ENCODE results near the gene STAP1.
A peak's percentile ranks its signal among the peaks of the same experiment; 100 is the strongest.
"Not testable (repeated sequence)": the region's sequence is repeated elsewhere in the genome, so short reads cannot be mapped to it uniquely, and the experiment has no call there.

The STAP1 gene

GRCh38 chr4:67535280-67535840 lies 23.2 kb upstream of the STAP1 start:
- peaks cover 20 to 51% of the 10 kb centered on the region in 2 donors for H3K36me3 ChIP-seq (ENCODE audit: control insufficient read depth in 1 of 2, insufficient read depth in 2 of 2, low read length in 2 of 2)

DNA sequence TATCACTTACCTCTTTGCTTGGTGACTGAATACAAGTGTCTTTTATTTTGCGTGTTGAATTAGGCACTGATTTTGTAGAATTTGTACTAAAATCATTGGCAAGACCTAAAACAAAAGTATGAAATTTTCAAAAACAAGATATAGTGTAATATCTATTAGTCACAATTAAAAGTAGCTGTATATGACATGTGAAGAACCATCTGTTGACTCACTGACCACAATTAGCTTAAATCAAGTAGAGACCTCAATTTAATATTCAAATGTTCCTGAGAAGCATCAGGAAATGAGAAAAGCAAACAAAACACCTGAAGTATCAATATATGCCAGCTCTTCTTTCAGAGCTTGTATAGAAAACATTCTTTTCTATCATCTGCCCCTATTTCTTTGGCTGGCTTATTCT lies 18.7 kb upstream of the STAP1 start:
- H3K9ac ChIP-seq (ENCODE audit: low read depth in 1 of 2, low read length in 2 of 2), result no peak overlapping the region
- no peaks in the 10 kb centered on the region for H3K9me3 ChIP-seq (ENCODE audit: control insufficient read depth in 1 of 2, low read length in 2 of 2)
- no peak overlapping the region for H3K4me3 ChIP-seq (ENCODE audit: low read depth in 1 of 2, low read length in 2 of 2)
- peaks cover 6 to 20% of the 10 kb centered on the region in 2 donors for H3K4me1 ChIP-seq (ENCODE audit: control insufficient read depth in 1 of 2, insufficient read depth in 2 of 2, low read length in 2 of 2)
- H3K36me3 ChIP-seq (ENCODE audit: control insufficient read depth in 1 of 2, insufficient read depth in 2 of 2, low read length in 2 of 2), result peaks cover 8 to 25% of the 10 kb centered on the region in 2 donors
- no peak overlapping the region for H3K27ac ChIP-seq (ENCODE audit: low read depth, low read length)
- H3K27me3 ChIP-seq (ENCODE audit: control insufficient read depth in 1 of 2, insufficient read depth in 2 of 2, low read length in 2 of 2), result no peaks in the 10 kb centered on the region

More at GRCh38 chr4:67535280-67535840, 23.2 kb upstream of the STAP1 start:
- no peaks in the 10 kb centered on the region for H3K4me1 ChIP-seq (ENCODE audit: control insufficient read depth in 1 of 2, insufficient read depth in 2 of 2, low read length in 2 of 2)
- H3K27me3 ChIP-seq (ENCODE audit: control insufficient read depth in 1 of 2, insufficient read depth in 2 of 2, low read length in 2 of 2), result no peaks in the 10 kb centered on the region
- peaks cover 0 to 5% of the 10 kb centered on the region in 2 donors for H3K9me3 ChIP-seq (ENCODE audit: control insufficient read depth in 1 of 2, low read length in 2 of 2)
- no peak overlapping the region for H3K9ac ChIP-seq (ENCODE audit: low read depth in 1 of 2, low read length in 2 of 2)
- no peak overlapping the region for H3K4me3 ChIP-seq (ENCODE audit: low read depth in 1 of 2, low read length in 2 of 2)
- no peak overlapping the region for H3K27ac ChIP-seq (ENCODE audit: low read depth, low read length)

DNA sequence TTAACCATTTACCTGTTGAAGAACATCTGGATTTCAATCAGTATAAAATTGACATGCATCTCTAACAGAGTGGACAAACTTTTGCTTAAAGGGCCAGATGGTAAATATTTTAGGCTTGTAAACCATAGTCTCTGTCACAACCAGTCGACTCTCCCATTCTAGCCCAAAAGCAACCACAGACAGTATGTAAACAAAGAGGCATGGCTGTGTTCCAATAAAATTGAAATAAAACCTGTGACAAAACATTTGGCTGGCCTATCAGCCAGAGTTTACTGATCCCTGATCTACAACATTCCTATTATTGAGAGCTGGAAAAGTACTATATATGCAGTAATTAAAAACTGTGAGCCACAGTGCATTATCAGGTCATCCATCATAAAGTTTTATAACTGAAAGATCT lies 16.5 kb upstream of the STAP1 start:
- Histone ChIP-seq H3K9me3 (ENCODE audit: control insufficient read depth in 1 of 2, low read length in 2 of 2) (no peaks in the 10 kb centered on the region), H3K27me3 (ENCODE audit: control insufficient read depth in 1 of 2, insufficient read depth in 2 of 2, low read length in 2 of 2) (no peaks in the 10 kb centered on the region), H3K27ac (ENCODE audit: low read depth, low read length) (no peak overlapping the region), H3K4me1 (ENCODE audit: control insufficient read depth in 1 of 2, insufficient read depth in 2 of 2, low read length in 2 of 2) (peaks cover 6 to 20% of the 10 kb centered on the region in 2 donors), H3K36me3 (ENCODE audit: control insufficient read depth in 1 of 2, insufficient read depth in 2 of 2, low read length in 2 of 2) (peaks cover 8 to 21% of the 10 kb centered on the region in 2 donors), H3K9ac (ENCODE audit: low read depth in 1 of 2, low read length in 2 of 2) (no peak overlapping the region), H3K4me3 (ENCODE audit: low read depth in 1 of 2, low read length in 2 of 2) (no peak overlapping the region)

GRCh38 chr4:67545199-67546003 lies 13.1 kb upstream of the STAP1 start, which contains the start of gene CENPC:
Gene CENPC, minus strand, starts transcription at chr4:67545503. Its CDS starts 148 bp downstream, at chr4:67545355.
- Histone ChIP-seq H3K36me3 (ENCODE audit: control insufficient read depth in 1 of 2, insufficient read depth in 2 of 2, low read length in 2 of 2) (peaks cover 3 to 5% of the 10 kb centered on the region in 2 donors), H3K27me3 (ENCODE audit: control insufficient read depth in 1 of 2, insufficient read depth in 2 of 2, low read length in 2 of 2) (no peaks in the 10 kb centered on the region), H3K4me1 (ENCODE audit: control insufficient read depth in 1 of 2, insufficient read depth in 2 of 2, low read length in 2 of 2) (peaks cover 6 to 20% of the 10 kb centered on the region in 2 donors), H3K4me3 (ENCODE audit: low read depth in 1 of 2, low read length in 2 of 2) (peak within 1 kb of the TSS; percentile 80 to 93), H3K9me3 (ENCODE audit: control insufficient read depth in 1 of 2, low read length in 2 of 2) (no peaks in the 10 kb centered on the region), H3K27ac (ENCODE audit: low read depth, low read length) (peak within 1 kb of the TSS; percentile 88), H3K9ac (ENCODE audit: low read depth in 1 of 2, low read length in 2 of 2) (peak within 1 kb of the TSS; percentile 81 to 92)

DNA sequence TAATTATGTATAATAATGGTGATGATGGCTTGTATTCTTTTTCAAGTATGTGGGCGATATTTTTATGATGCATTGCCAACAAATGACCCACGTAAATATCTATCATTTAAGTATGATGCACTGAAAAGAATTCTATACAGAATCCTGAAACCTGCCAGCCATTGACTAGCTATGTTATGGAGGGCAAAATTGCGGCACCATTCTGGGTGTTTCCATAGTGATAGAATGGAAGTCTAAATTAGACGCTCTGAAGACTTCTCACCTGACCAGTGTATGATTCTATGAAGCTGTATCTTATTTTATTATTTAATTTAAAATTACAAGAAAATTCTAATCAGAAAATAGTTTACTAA lies 12.5 kb upstream of the STAP1 start:
- Histone ChIP-seq H3K36me3 (ENCODE audit: control insufficient read depth in 1 of 2, insufficient read depth in 2 of 2, low read length in 2 of 2) (peaks cover 3 to 5% of the 10 kb centered on the region in 2 donors), H3K9me3 (ENCODE audit: control insufficient read depth in 1 of 2, low read length in 2 of 2) (no peaks in the 10 kb centered on the region), H3K4me3 (ENCODE audit: low read depth in 1 of 2, low read length in 2 of 2) (peak overlapping the region; percentile 80 to 93), H3K9ac (ENCODE audit: low read depth in 1 of 2, low read length in 2 of 2) (peak overlapping the region in 1 of 2 donors; percentile 53), H3K27me3 (ENCODE audit: control insufficient read depth in 1 of 2, insufficient read depth in 2 of 2, low read length in 2 of 2) (no peaks in the 10 kb centered on the region), H3K27ac (ENCODE audit: low read depth, low read length) (no peak overlapping the region), H3K4me1 (ENCODE audit: control insufficient read depth in 1 of 2, insufficient read depth in 2 of 2, low read length in 2 of 2) (peaks cover 6 to 20% of the 10 kb centered on the region in 2 donors)

- H3K4me3 ChIP-seq (ENCODE audit: low read depth in 1 of 2, low read length in 2 of 2), result no peak overlapping the region
- H3K36me3 ChIP-seq (ENCODE audit: control insufficient read depth in 1 of 2, insufficient read depth in 2 of 2, low read length in 2 of 2), result peaks cover 0 to 5% of the 10 kb centered on the region in 2 donors
- H3K9ac ChIP-seq (ENCODE audit: low read depth in 1 of 2, low read length in 2 of 2), result no peak overlapping the region
- H3K9me3 ChIP-seq (ENCODE audit: control insufficient read depth in 1 of 2, low read length in 2 of 2), result no peaks in the 10 kb centered on the region
- peaks cover 6 to 19% of the 10 kb centered on the region in 2 donors for H3K4me1 ChIP-seq (ENCODE audit: control insufficient read depth in 1 of 2, insufficient read depth in 2 of 2, low read length in 2 of 2)
- H3K27ac ChIP-seq (ENCODE audit: low read depth, low read length), result no peak overlapping the region
- H3K27me3 ChIP-seq (ENCODE audit: control insufficient read depth in 1 of 2, insufficient read depth in 2 of 2, low read length in 2 of 2), result no peaks in the 10 kb centered on the region
These were observed 11.6 kb upstream of the STAP1 start for GRCh38 chr4:67546971-67547370.

DNA sequence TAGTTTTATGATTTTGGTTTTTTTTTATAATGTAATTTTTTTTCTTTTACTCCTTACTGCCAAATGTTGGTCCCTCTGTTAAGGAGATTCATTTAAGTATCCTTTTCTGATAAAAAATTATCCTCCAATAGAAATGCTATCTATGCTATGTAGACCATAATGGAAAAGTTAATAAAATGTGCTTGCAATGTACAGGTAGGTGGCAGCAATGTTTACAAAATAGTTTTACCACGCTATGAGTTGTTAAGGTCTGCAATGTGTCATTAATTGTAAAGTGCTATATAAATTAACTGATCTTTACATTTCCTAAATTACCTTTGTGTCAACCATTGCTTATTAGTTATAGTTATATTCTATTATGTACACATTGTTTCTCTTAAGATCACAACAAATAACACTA lies 9.4 kb upstream of the STAP1 start:
- Histone ChIP-seq H3K27me3 (ENCODE audit: control insufficient read depth in 1 of 2, insufficient read depth in 2 of 2, low read length in 2 of 2) (no peaks in the 10 kb centered on the region), H3K36me3 (ENCODE audit: control insufficient read depth in 1 of 2, insufficient read depth in 2 of 2, low read length in 2 of 2) (no peaks in the 10 kb centered on the region), H3K27ac (ENCODE audit: low read depth, low read length) (no peak overlapping the region), H3K9me3 (ENCODE audit: control insufficient read depth in 1 of 2, low read length in 2 of 2) (no peaks in the 10 kb centered on the region), H3K4me1 (ENCODE audit: control insufficient read depth in 1 of 2, insufficient read depth in 2 of 2, low read length in 2 of 2) (peaks cover 0 to 2% of the 10 kb centered on the region in 2 donors), H3K4me3 (ENCODE audit: low read depth in 1 of 2, low read length in 2 of 2) (no peak overlapping the region), H3K9ac (ENCODE audit: low read depth in 1 of 2, low read length in 2 of 2) (no peak overlapping the region)

DNA sequence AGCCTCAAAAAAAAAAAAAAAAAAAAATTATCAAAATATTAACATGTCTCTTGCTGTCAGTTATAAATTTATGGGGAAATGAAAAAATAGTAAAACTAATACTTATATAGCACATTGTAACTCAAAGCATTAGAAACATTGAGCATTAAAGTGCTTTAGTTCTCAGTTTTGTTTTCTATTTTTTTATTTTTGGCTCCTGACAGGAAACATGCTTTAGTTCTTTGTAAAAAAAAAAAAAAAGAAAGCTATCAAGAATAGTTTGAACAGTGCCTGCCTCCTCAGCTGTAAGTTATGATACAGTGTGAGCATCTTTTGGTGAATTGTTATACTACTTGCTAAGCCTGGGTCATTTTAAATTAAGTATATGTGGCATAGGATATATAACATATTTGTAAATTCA lies 8.1 kb upstream of the STAP1 start:
- no peaks in the 10 kb centered on the region for H3K36me3 ChIP-seq (ENCODE audit: control insufficient read depth in 1 of 2, insufficient read depth in 2 of 2, low read length in 2 of 2)
- no peaks in the 10 kb centered on the region for H3K4me1 ChIP-seq (ENCODE audit: control insufficient read depth in 1 of 2, insufficient read depth in 2 of 2, low read length in 2 of 2)
- no peaks in the 10 kb centered on the region for H3K9me3 ChIP-seq (ENCODE audit: control insufficient read depth in 1 of 2, low read length in 2 of 2)
- no peaks in the 10 kb centered on the region for H3K27me3 ChIP-seq (ENCODE audit: control insufficient read depth in 1 of 2, insufficient read depth in 2 of 2, low read length in 2 of 2)
- H3K9ac ChIP-seq (ENCODE audit: low read depth in 1 of 2, low read length in 2 of 2), result no peak overlapping the region
- H3K27ac ChIP-seq (ENCODE audit: low read depth, low read length), result no peak overlapping the region
- no peak overlapping the region for H3K4me3 ChIP-seq (ENCODE audit: low read depth in 1 of 2, low read length in 2 of 2)

DNA sequence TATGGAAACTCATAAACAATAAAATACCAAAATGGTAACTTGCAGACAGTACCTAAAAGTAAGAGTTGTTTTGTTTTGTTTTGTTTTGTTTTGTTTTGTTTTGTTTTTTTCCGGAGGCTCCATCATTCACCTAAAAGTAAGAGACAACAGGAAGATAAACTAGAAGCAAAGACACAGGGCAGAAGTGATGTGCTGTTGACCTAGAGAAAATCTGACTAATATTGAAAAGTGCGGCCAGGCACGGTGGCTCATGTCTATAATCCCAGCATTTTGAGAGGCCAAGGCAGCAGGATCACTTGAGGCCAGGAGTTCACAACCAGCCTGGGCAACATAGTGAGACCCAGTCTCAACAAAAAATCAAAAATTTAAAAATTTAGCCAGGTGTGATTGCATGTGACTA lies 7.7 kb upstream of the STAP1 start:
- Histone ChIP-seq H3K4me1 (ENCODE audit: control insufficient read depth in 1 of 2, insufficient read depth in 2 of 2, low read length in 2 of 2) (no peaks in the 10 kb centered on the region), H3K36me3 (ENCODE audit: control insufficient read depth in 1 of 2, insufficient read depth in 2 of 2, low read length in 2 of 2) (no peaks in the 10 kb centered on the region), H3K27me3 (ENCODE audit: control insufficient read depth in 1 of 2, insufficient read depth in 2 of 2, low read length in 2 of 2) (no peaks in the 10 kb centered on the region), H3K4me3 (ENCODE audit: low read depth in 1 of 2, low read length in 2 of 2) (no peak overlapping the region), H3K9ac (ENCODE audit: low read depth in 1 of 2, low read length in 2 of 2) (no peak overlapping the region), H3K27ac (ENCODE audit: low read depth, low read length) (no peak overlapping the region), H3K9me3 (ENCODE audit: control insufficient read depth in 1 of 2, low read length in 2 of 2) (no peaks in the 10 kb centered on the region)

GRCh38 chr4:67552146-67552792 lies 6.3 kb upstream of the STAP1 start:
- H3K9me3 ChIP-seq (ENCODE audit: control insufficient read depth in 1 of 2, low read length in 2 of 2); H3K4me3 ChIP-seq (ENCODE audit: low read depth in 1 of 2, low read length in 2 of 2); H3K27ac ChIP-seq (ENCODE audit: low read depth, low read length); H3K9ac ChIP-seq (ENCODE audit: low read depth in 1 of 2, low read length in 2 of 2); H3K36me3 ChIP-seq (ENCODE audit: control insufficient read depth in 1 of 2, insufficient read depth in 2 of 2, low read length in 2 of 2); H3K4me1 ChIP-seq (ENCODE audit: control insufficient read depth in 1 of 2, insufficient read depth in 2 of 2, low read length in 2 of 2); H3K27me3 ChIP-seq (ENCODE audit: control insufficient read depth in 1 of 2, insufficient read depth in 2 of 2, low read length in 2 of 2): not testable (repeated sequence)
